ENCODE measurements around the gene DDAH1.
A peak's percentile ranks its signal among the peaks of the same experiment; 100 is the strongest.

The DDAH1 gene

DNA sequence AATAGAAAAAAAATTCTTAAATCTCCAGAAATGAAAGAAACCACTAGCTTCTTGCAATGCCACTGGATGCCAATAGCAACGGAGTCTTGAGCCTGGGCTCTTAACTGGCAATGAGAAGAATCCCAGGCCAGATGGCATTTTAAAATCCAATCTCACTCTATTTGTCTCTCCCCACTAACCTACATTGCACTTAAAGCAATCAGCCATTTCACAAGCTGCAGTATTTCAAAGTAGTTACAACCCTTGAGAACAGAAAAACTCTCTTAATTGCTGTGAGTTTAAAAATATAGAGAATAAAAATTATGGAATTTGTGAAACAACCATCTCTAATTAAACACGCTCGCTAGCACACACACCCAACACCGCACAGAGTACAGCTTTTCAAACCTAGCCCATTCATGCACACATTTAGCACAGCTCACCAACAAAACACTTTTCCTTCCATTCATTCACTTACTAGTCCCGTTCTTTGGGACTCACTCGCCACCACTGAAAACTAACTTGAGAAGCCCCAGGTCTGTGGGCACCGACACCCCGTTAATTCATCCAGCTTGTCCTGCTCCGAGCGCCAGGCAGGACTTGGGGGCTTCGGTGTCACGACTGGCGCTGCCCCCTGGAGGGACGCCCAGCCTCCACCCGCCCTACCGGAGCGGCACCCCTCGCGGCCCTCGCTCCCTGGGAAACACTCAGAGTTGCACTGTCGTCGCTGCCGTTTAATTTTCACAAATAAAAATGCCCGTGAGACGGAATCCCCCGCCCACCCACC is 1.0 kb downstream of the DDAH1 start:
- H3K27ac ChIP-seq: no peak overlapping the region
- TF ChIP-seq CTCF (IDR thresholded peaks at IDR 0.05): no peak
- H3K4me1 ChIP-seq (ENCODE audit: control insufficient read depth in 1 of 2, insufficient read depth in 1 of 2, low read depth in 1 of 2, low read length in 1 of 2): peaks cover 7 to 14% of the 10 kb centered on the region in 2 experiments
- peak overlapping the region; percentile 51 to 63 for H3K4me3 ChIP-seq (ENCODE audit: low read depth in 1 of 2, low read length in 1 of 2)
- no peaks in the 10 kb centered on the region for H3K36me3 ChIP-seq
- H3K9me3 ChIP-seq: no peaks in the 10 kb centered on the region
- peaks cover 38% of the 10 kb centered on the region for H3K27me3 ChIP-seq

DNA sequence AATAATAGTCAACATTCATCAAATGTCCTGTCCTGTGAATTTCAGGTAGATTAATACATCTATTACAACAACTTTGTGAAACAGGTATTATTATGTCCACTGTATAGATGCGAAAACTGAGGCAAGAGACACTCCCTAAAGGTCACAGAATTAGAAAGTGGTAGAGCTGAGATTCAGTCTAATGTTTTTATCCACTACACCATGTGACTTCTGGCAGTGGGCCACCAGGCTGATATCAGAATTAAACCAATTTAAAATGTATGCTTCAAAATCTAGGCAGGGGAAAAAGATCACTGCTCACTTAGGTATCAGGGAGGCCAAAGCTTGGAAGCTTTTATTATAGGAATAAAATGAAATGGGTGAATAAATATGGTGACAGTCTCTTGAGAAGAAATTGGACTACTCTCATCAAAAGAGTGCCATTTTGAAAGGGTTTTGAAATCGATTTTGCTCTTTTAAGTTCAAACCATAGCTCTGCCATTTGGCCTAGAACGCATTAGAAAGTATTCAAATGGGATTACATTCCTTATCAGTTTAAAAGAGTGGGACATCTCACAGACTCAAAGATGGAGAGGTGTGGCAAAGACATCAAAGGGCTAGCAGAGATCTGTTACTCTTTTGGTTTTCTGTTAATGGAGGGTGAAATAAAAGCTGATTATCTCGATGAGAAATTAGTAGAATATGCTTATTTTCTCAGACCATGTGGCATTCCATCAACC is 1.9 kb downstream of the DDAH1 start:
- H3K36me3 ChIP-seq: no peaks in the 10 kb centered on the region
- H3K4me3 ChIP-seq (ENCODE audit: low read depth in 1 of 2, low read length in 1 of 2): no peak overlapping the region
- peaks cover 38% of the 10 kb centered on the region for H3K27me3 ChIP-seq
- H3K9me3 ChIP-seq: no peaks in the 10 kb centered on the region
- TF ChIP-seq CTCF (IDR thresholded peaks at IDR 0.05): no peak
- H3K4me1 ChIP-seq (ENCODE audit: control insufficient read depth in 1 of 2, insufficient read depth in 1 of 2, low read depth in 1 of 2, low read length in 1 of 2): peaks cover 7 to 14% of the 10 kb centered on the region in 2 experiments
- no peak overlapping the region for H3K27ac ChIP-seq

GRCh38 chr1:85461216-85461918 is 3.6 kb downstream of the DDAH1 start:
- Histone ChIP-seq H3K9me3 (no peaks in the 10 kb centered on the region), H3K4me1 (ENCODE audit: control insufficient read depth in 1 of 2, insufficient read depth in 1 of 2, low read depth in 1 of 2, low read length in 1 of 2) (peaks cover 7 to 14% of the 10 kb centered on the region in 2 experiments), H3K27me3 (peaks cover 36% of the 10 kb centered on the region), H3K27ac (no peak overlapping the region), H3K36me3 (no peaks in the 10 kb centered on the region), H3K4me3 (ENCODE audit: low read depth in 1 of 2, low read length in 1 of 2) (no peak overlapping the region)
- no peak for TF ChIP-seq CTCF (IDR thresholded peaks at IDR 0.05)

- Histone ChIP-seq H3K9me3 (no peaks in the 10 kb centered on the region), H3K27me3 (peaks cover 29% of the 10 kb centered on the region), H3K4me3 (ENCODE audit: low read depth in 1 of 2, low read length in 1 of 2) (no peak overlapping the region), H3K4me1 (ENCODE audit: control insufficient read depth in 1 of 2, insufficient read depth in 1 of 2, low read depth in 1 of 2, low read length in 1 of 2) (peaks cover 7 to 14% of the 10 kb centered on the region in 2 experiments), H3K36me3 (no peaks in the 10 kb centered on the region), H3K27ac (no peak overlapping the region)
- TF ChIP-seq CTCF (IDR thresholded peaks at IDR 0.05): no peak
These were observed 4.3 kb downstream of the DDAH1 start for GRCh38 chr1:85460555-85461088.

- Histone ChIP-seq H3K4me1 (ENCODE audit: control insufficient read depth in 1 of 2, insufficient read depth in 1 of 2, low read depth in 1 of 2, low read length in 1 of 2) (peaks cover 3 to 4% of the 10 kb centered on the region in 2 experiments), H3K36me3 (no peaks in the 10 kb centered on the region), H3K27me3 (peaks cover 15% of the 10 kb centered on the region), H3K9me3 (no peaks in the 10 kb centered on the region), H3K27ac (no peak overlapping the region), H3K4me3 (ENCODE audit: low read depth in 1 of 2, low read length in 1 of 2) (no peak overlapping the region)
- TF ChIP-seq CTCF (IDR thresholded peaks at IDR 0.05): no peak
These were observed 5.7 kb downstream of the DDAH1 start for GRCh38 chr1:85459290-85459689.
